Epithelial cell of alveolus of lung (primary cell): ENCODE results near the gene CDKN2A. TPM values are rescaled to one million over a fixed set of nuclear protein-coding genes. Genes with fewer than 3 reads are reported as not detected.

ENCODE experiments used
- total RNA-seq: library from RNA; depleted of rRNA; stranded (reverse); fragments of >200 nt; gene quantifications from 2 replicates; pipeline ENCODE4 v1.2.1, GENCODE V29; 2015

CDKN2A gene
- 0.64 and 8.3 TPM in 2 replicates for total RNA-seq

DNA sequence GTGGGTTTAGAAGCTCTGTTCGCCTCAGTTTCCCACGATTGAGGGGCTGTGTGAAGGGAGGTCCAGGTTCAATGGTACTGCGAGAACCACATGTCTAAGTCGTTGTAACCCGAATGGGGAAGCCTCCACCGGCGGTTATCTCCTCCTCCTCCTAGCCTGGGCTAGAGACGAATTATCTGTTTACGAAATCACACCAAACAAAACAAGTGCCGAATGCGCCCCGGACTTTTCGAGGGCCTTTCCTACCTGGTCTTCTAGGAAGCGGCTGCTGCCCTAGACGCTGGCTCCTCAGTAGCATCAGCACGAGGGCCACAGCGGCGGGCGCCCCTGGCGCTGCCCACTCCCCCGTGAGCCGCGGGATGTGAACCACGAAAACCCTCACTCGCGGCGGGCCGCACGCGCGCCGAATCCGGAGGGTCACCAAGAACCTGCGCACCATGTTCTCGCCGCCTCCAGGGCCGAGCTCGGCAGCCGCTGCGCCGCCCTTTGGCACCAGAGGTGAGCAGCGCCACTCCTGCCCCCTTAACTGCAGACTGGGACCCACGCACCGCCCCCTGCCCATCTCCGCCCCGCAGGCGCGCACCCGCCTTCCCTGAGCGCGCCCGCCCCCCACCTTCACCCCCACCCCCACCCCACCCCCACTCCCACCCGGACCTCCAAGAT, at the start of gene CDKN2A:
Gene CDKN2A, minus strand, starts transcription at position 500 of the 663 bp plus-strand sequence.

GRCh38 chr9:22008717-22009505, 14.7 kb upstream of the CDKN2A start, which contains the start of gene CDKN2B:
TSS of gene CDKN2B (minus strand) at chr9:22009305. CDS start at chr9:22008953, 352 bp downstream.

GRCh38 chr9:21994556-21995005, 389 bp upstream of the CDKN2A start, which contains the start of gene CDKN2B-AS1:
TSS of gene CDKN2B-AS1 (plus strand) at chr9:21994791.

Other genes with a start within 250 kb of the CDKN2A start
- gene MTAP, start 191.8 kb downstream of the CDKN2A start, total RNA-seq, result 27.0 and 143 TPM in 2 replicates
- gene CDKN2B-AS1, start 399 bp upstream of the CDKN2A start, total RNA-seq, result 1.6 TPM in 1 of 2 replicates, not detected in the other
- 1.2 and 42.5 TPM in 2 replicates for gene CDKN2B, start 14.9 kb upstream of the CDKN2A start, total RNA-seq